Peyer's patch (tissue), 4 donors: ENCODE data around the gene PKN1. TPM values are rescaled to one million over a fixed set of nuclear protein-coding genes. Genes with fewer than 3 reads are reported as not detected.

Experiments used
- DNase-seq, 3 donors: peaks; one replicate each; pipeline ENCODE4 v3.0.0-alpha.2; 2017 to 2019
- H3K27ac ChIP-seq, 4 donors: fragments of 200-600 bp; sonication (generic); one replicate each; pipeline ENCODE4 v1.5.1; 2016 to 2019
- H3K27me3 ChIP-seq, 2 donors: fragments of 200-600 bp; sonication (generic); one replicate each; pipeline ENCODE4 v1.5.1; 2019
- H3K36me3 ChIP-seq, 3 donors: fragments of 200-600 bp; sonication (generic); one replicate each; pipeline ENCODE4 v1.5.1; 2016 to 2019
- H3K4me1 ChIP-seq, 4 donors: fragments of 200-600 bp; sonication (generic); one replicate each; pipeline ENCODE4 v1.5.1; 2016 to 2019
- H3K4me3 ChIP-seq, 4 donors: fragments of 200-600 bp; sonication (generic); 1 replicate in 3 of 4; 2 replicates in 1 of 4; pipeline ENCODE4 v1.5.1; 2016 to 2019; ENCODE audit warnings: mild to moderate bottlenecking in 1 of 4
- H3K9me3 ChIP-seq, 4 donors: fragments of 200-600 bp; sonication (generic); one replicate each; pipeline ENCODE4 v1.5.1; 2016 to 2019; ENCODE audit warnings: mild to moderate bottlenecking in 1 of 4
- CTCF ChIP-seq, 6 experiments: fragments of 450-650 bp in 4 of 6; fragments of 200-600 bp in 2 of 6; sonication (generic) in 1 of 6; IDR thresholded peaks; one replicate each; pipeline ENCODE4 v1.5.1; 2017 to 2019; ENCODE audit warnings: antibody characterized with exemption in 6 of 6, mild to moderate bottlenecking in 3 of 6, moderate library complexity in 1 of 6
- POLR2A ChIP-seq, 2 donors: fragments of 450-650 bp; IDR thresholded peaks; one replicate each; pipeline ENCODE4 v1.5.1; 2017; ENCODE audit warnings: antibody characterized with exemption in 2 of 2, mild to moderate bottlenecking in 2 of 2, moderate library complexity in 2 of 2
- total RNA-seq, 4 donors: library from RNA; depleted of rRNA; stranded (reverse); fragments of >200 nt; gene quantifications; one replicate each; pipeline ENCODE4 v1.1.0, GENCODE V29; 2016

Gene PKN1
- total RNA-seq, 4 donors from 2014 or later, result 13.1 to 140 (median 28.2) TPM

- Histone ChIP-seq H3K9me3 (no peaks in the 10 kb centered on the region), H3K27me3 (no peaks in the 10 kb centered on the region), H3K4me3 (peak overlapping the region; percentile 72 to 92 (median 84)), H3K36me3 (peaks cover 0 to 9% (median 0%) of the 10 kb centered on the region in 3 donors), H3K27ac (peak overlapping the region; percentile 76 to 83 (median 80)), H3K4me1 (peaks cover 6 to 31% (median 8%) of the 10 kb centered on the region in 4 donors)
- peak in 1 of 2 donors; percentile 18 for TF ChIP-seq POLR2A (IDR thresholded peaks at IDR 0.05)
- TF ChIP-seq CTCF (IDR thresholded peaks at IDR 0.05), result no peak
- no peak for DNase-seq
Observed at GRCh38 chr19:14495672-14496028, 62.5 kb downstream of the PKN1 start.

GRCh38 chr19:14496029-14496833, 63.1 kb downstream of the PKN1 start, which contains the start of gene GIPC1:
GIPC1 (minus strand) TSS chr19:14496127; CDS start chr19:14482976, 13,151 bp downstream.
- H3K27ac ChIP-seq, result peak within 1 kb of the TSS; percentile 76 to 83 (median 80)
- no peaks in the 10 kb centered on the region for H3K27me3 ChIP-seq
- H3K9me3 ChIP-seq, result no peaks in the 10 kb centered on the region
- peaks cover 0 to 5% (median 0%) of the 10 kb centered on the region in 3 donors for H3K36me3 ChIP-seq
- TF ChIP-seq POLR2A (IDR thresholded peaks at IDR 0.05) (peak in 1 of 2 donors; percentile 69), CTCF (IDR thresholded peaks at IDR 0.05) (no peak)
- peaks cover 6 to 31% (median 8%) of the 10 kb centered on the region in 4 donors for H3K4me1 ChIP-seq
- peak within 1 kb of the TSS; percentile 72 to 92 (median 84) for H3K4me3 ChIP-seq
- peak; percentile 77 to 98 (median 95) for DNase-seq

- Histone ChIP-seq H3K9me3 (no peaks in the 10 kb centered on the region), H3K4me3 (peak overlapping the region in 3 of 4 donors; percentile 79 to 92 (median 90)), H3K27ac (peak overlapping the region; percentile 76 to 83 (median 80)), H3K27me3 (no peaks in the 10 kb centered on the region), H3K4me1 (peaks cover 6 to 31% (median 8%) of the 10 kb centered on the region in 4 donors), H3K36me3 (peaks cover 0 to 3% (median 0%) of the 10 kb centered on the region in 3 donors)
- no peak for DNase-seq
- TF ChIP-seq POLR2A (IDR thresholded peaks at IDR 0.05), result no peak
- TF ChIP-seq CTCF (IDR thresholded peaks at IDR 0.05), result no peak
Observed at GRCh38 chr19:14496834-14497227, 63.7 kb downstream of the PKN1 start.

GRCh38 chr19:14497228-14497921, 64.3 kb downstream of the PKN1 start:
- DNase-seq, result peak in 1 of 3 donors; percentile 79
- peaks cover 6 to 31% (median 8%) of the 10 kb centered on the region in 4 donors for H3K4me1 ChIP-seq
- H3K4me3 ChIP-seq, result no peak overlapping the region
- no peaks in the 10 kb centered on the region for H3K9me3 ChIP-seq
- TF ChIP-seq POLR2A (IDR thresholded peaks at IDR 0.05) (no peak), CTCF (IDR thresholded peaks at IDR 0.05) (no peak)
- H3K27me3 ChIP-seq, result no peaks in the 10 kb centered on the region
- peaks cover 0 to 3% (median 0%) of the 10 kb centered on the region in 3 donors for H3K36me3 ChIP-seq
- peak overlapping the region in 3 of 4 donors; percentile 76 to 83 (median 81) for H3K27ac ChIP-seq

- no peak overlapping the region for H3K4me3 ChIP-seq
- H3K9me3 ChIP-seq, result no peaks in the 10 kb centered on the region
- H3K27me3 ChIP-seq, result no peaks in the 10 kb centered on the region
- no peak overlapping the region for H3K27ac ChIP-seq
- DNase-seq, result no peak
- H3K36me3 ChIP-seq, result no peaks in the 10 kb centered on the region
- peaks cover 0 to 13% (median under 1%) of the 10 kb centered on the region in 4 donors for H3K4me1 ChIP-seq
- no peak for TF ChIP-seq POLR2A (IDR thresholded peaks at IDR 0.05)
Observed at GRCh38 chr19:14502334-14503092, 69.4 kb downstream of the PKN1 start.
